Prostate gland (tissue), 2 donors: ENCODE data around the gene RPL7A. TPM values are rescaled to one million over a fixed set of nuclear protein-coding genes. Genes with fewer than 3 reads are reported as not detected.
A peak's percentile ranks its signal among the peaks of the same experiment; 100 is the strongest.
"Not testable (repeated sequence)": the region's sequence is repeated elsewhere in the genome, so short reads cannot be mapped to it uniquely, and the experiment has no call there.

ENCODE experiments used
- DNase-seq: peaks from one replicate; pipeline ENCODE4 v3.0.0-alpha.2; 2019; ENCODE audit warnings: low spot score
- H3K27ac ChIP-seq, 2 donors: fragments of 200-600 bp; sonication (generic); 2 replicates each; pipeline ENCODE4 v1.5.1; 2017 to 2019
- H3K27me3 ChIP-seq: fragments of 200-600 bp; sonication (generic); replicated peaks from 2 replicates; pipeline ENCODE4 v1.5.1; 2019; ENCODE audit not compliant: insufficient read depth
- H3K36me3 ChIP-seq, 2 donors: fragments of 200-600 bp; sonication (generic); 1 replicate in 1 of 2; 2 replicates in 1 of 2; pipeline versions ENCODE4 v1.5.1 to v1.8.1; 2017 to 2019
- H3K4me1 ChIP-seq: fragments of 200-600 bp; sonication (generic); replicated peaks from 2 replicates; pipeline ENCODE4 v1.5.1; 2019
- H3K4me3 ChIP-seq, 2 donors: fragments of 200-600 bp; sonication (generic); 2 replicates each; pipeline ENCODE4 v1.5.1; 2017 to 2019
- H3K9me3 ChIP-seq: fragments of 200-600 bp; sonication (generic); 2 replicates; pipeline ENCODE4 v1.5.1; 2017
- POLR2A ChIP-seq: fragments of 450-650 bp; IDR thresholded peaks from one replicate; pipeline ENCODE4 v1.6.1; 2016; ENCODE audit warnings: antibody characterized with exemption, mild to moderate bottlenecking
- POLR2AphosphoS5 ChIP-seq: sonication (generic); formaldehyde crosslinking; IDR thresholded peaks from one replicate; pipeline ENCODE4 v1.6.1; 2017; ENCODE audit warnings: antibody characterized with exemption
- WGBS: methylation state at CpG from one replicate; pipeline ENCODE4 v1.1.5; 2018; 5-methylcytosine and 5-hydroxymethylcytosine counted together
- intact Hi-C: fragments of 100-400 bp; cut with DNase I; formaldehyde crosslinking; loops from one replicate; pipeline ENCODE4 v1.14.2; 2022
- total RNA-seq, 2 donors: library from RNA; depleted of rRNA; stranded (reverse); fragments of >200 nt; gene quantifications; one replicate each; pipeline ENCODE4 v1.1.0, GENCODE V29; 2016
- TF ChIP-seq, protein P1 (sequence below), 4 experiments: fragments of 200-600 bp in 2 of 4; fragments of 450-650 bp in 2 of 4; sonication (generic) in 2 of 4; IDR thresholded peaks; 1 replicate in 3 of 4; 2 replicates in 1 of 4; pipeline ENCODE4 v1.5.1; 2016 to 2019; ENCODE audit warnings: antibody characterized with exemption in 4 of 4, mild to moderate bottlenecking in 2 of 4, moderate library complexity in 2 of 4

RPL7A gene
- total RNA-seq, 2 donors from 2014 or later: 1,667 to 2,501 TPM

DNA sequence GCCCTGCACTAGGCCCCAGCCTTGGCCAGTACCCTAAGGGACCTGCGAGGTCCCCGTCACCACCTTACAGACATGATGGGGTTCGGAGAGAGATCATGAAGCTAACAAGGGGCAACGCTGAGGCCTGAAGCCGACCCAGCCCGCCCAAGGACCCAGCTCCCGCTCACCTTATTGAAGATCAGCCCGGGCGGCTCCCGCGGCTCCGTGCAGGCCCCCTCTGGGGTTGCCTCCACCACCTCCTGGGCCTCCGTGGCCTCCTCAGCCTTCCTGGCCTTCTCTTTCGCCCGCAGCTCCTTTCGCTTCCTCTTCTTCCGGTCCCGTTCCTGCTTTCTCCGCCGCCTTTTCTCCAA is 15.7 kb upstream of the RPL7A start:
- H3K4me3 ChIP-seq: no peak overlapping the region
- TF ChIP-seq, protein P1, sequence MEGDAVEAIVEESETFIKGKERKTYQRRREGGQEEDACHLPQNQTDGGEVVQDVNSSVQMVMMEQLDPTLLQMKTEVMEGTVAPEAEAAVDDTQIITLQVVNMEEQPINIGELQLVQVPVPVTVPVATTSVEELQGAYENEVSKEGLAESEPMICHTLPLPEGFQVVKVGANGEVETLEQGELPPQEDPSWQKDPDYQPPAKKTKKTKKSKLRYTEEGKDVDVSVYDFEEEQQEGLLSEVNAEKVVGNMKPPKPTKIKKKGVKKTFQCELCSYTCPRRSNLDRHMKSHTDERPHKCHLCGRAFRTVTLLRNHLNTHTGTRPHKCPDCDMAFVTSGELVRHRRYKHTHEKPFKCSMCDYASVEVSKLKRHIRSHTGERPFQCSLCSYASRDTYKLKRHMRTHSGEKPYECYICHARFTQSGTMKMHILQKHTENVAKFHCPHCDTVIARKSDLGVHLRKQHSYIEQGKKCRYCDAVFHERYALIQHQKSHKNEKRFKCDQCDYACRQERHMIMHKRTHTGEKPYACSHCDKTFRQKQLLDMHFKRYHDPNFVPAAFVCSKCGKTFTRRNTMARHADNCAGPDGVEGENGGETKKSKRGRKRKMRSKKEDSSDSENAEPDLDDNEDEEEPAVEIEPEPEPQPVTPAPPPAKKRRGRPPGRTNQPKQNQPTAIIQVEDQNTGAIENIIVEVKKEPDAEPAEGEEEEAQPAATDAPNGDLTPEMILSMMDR (IDR thresholded peaks at IDR 0.05): no peak
- no peak for TF ChIP-seq POLR2A
- TF ChIP-seq POLR2AphosphoS5: no peak
- no peaks in the 10 kb centered on the region for H3K9me3 ChIP-seq
- intact Hi-C loops: no loop called here
- H3K27me3 ChIP-seq: no peaks in the 10 kb centered on the region
- H3K27ac ChIP-seq: no peak overlapping the region
- H3K36me3 ChIP-seq: peaks cover 19 to 20% of the 10 kb centered on the region in 2 donors
- 88% methylated on average over 20 of the region's 20 CpGs for WGBS
- H3K4me1 ChIP-seq: peaks cover 5% of the 10 kb centered on the region
- no peak for DNase-seq

DNA sequence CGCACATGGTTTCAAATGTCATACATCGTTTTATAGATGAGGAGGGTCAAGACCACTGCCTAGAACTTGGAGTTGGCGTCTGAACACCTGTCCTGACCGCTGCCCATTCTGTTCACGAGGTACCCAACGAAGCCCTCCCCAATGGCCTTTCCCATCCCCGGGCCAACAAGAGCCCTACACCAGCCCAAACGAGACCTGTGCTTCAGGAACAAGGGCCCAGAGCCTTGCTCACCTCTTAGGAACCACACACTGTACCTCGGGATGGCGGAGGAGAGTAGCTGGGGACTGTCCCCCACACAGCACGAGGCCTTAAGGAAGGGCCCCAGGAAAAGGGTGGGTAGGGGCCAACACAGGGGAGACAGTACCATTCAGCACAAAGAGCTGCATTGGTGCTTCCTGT is 15.0 kb upstream of the RPL7A start:
- no peak for DNase-seq
- intact Hi-C loops: no loop called here
- Histone ChIP-seq H3K4me1 (peaks cover 5% of the 10 kb centered on the region), H3K4me3 (no peak overlapping the region), H3K27me3 (no peaks in the 10 kb centered on the region), H3K9me3 (no peaks in the 10 kb centered on the region), H3K36me3 (peaks cover 19 to 20% of the 10 kb centered on the region in 2 donors), H3K27ac (no peak overlapping the region)
- WGBS: 88% methylated on average over 11 of the region's 11 CpGs
- TF ChIP-seq, protein P1 (IDR thresholded peaks at IDR 0.05): no peak
- TF ChIP-seq POLR2AphosphoS5 (no peak), POLR2A (no peak)

DNA sequence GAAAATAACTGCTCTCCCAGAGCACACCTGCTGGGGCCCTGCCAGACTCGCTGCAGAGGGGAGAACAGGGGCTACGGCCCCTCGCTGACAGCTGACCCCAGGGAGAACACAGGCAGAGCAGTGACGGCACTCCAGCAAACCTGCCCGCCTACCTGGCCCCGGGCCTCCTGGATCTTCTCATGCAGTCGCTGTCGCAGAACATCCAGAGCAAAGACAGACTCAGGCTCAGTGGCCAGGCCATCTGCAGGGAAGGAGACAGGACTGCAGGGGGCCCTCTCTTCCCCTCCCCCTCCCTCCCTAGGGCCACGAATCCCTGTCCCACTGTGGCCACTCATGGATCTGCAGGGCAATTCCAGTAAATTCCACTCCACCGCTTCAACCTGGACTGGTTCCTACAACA is 14.5 kb upstream of the RPL7A start:
- Histone ChIP-seq H3K4me1 (peaks cover 5% of the 10 kb centered on the region), H3K27ac (no peak overlapping the region), H3K27me3 (no peaks in the 10 kb centered on the region), H3K4me3 (no peak overlapping the region), H3K9me3 (no peaks in the 10 kb centered on the region), H3K36me3 (peaks cover 19 to 20% of the 10 kb centered on the region in 2 donors)
- intact Hi-C loops: no loop called here
- no peak for TF ChIP-seq POLR2AphosphoS5
- no peak for TF ChIP-seq POLR2A
- TF ChIP-seq, protein P1 (IDR thresholded peaks at IDR 0.05): no peak
- WGBS: 93% methylated on average over 10 of the region's 10 CpGs
- no peak for DNase-seq

DNA sequence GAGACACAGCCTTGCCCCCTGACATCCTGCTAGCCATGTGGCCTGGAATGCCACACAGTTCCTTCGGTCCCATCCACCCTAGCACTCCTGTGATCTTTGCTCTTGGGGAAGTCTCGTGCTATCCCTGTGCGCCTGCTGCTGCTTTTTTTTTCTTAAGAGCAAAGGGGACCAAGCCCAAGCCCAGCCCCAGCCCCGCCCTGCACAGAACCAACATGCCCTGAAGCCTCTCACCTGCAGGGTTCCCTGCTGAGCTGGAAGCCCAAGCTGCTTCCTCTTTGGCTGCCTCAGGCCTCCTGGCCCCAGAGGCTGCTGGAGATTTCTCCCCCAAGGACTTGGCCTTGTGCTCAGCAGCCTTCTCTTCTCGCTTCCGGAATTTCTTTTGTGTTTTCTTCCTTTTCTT is 13.9 kb upstream of the RPL7A start:
- Histone ChIP-seq H3K27me3 (no peaks in the 10 kb centered on the region), H3K4me1 (peaks cover 5% of the 10 kb centered on the region), H3K9me3 (no peaks in the 10 kb centered on the region), H3K4me3 (no peak overlapping the region), H3K36me3 (peaks cover 19 to 20% of the 10 kb centered on the region in 2 donors), H3K27ac (no peak overlapping the region)
- 92% methylated on average over 6 of the region's 6 CpGs for WGBS
- TF ChIP-seq, protein P1 (IDR thresholded peaks at IDR 0.05): no peak
- no peak for TF ChIP-seq POLR2AphosphoS5
- no peak for TF ChIP-seq POLR2A
- intact Hi-C loops: no loop called here
- no peak for DNase-seq

DNA sequence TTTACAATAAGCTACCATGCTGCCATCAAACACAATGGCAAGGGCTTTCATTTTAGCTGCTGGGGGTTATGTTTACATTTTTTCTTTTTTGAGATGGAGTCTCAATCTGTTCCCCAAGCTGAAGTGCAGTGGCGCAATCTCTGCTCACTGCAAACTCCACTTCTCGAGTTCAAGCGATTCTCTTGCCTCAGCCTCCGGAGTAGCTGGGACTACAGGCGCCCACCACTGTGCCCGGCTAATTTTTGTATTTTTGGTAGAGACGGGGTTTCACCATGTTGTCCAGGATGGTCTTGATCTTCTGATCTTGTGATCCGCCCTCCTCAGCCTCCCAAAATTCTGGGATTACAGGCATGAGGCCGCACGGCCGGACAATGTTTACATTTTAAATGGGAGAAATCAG is 13.1 kb upstream of the RPL7A start:
- H3K4me3 ChIP-seq: peak overlapping the region; percentile 54 to 82
- H3K27me3 ChIP-seq, intact Hi-C loops, H3K27ac ChIP-seq, DNase-seq, H3K9me3 ChIP-seq, H3K4me1 ChIP-seq: not testable (repeated sequence)
- peaks cover 19 to 20% of the 10 kb centered on the region in 2 donors for H3K36me3 ChIP-seq
- WGBS: 77% methylated on average over 11 of the region's 11 CpGs
